ENCODE results near the gene ABI2. TPM values are rescaled to one million over a fixed set of nuclear protein-coding genes. Genes with fewer than 3 reads are reported as not detected.
"Not testable (repeated sequence)": the region's sequence is repeated elsewhere in the genome, so short reads cannot be mapped to it uniquely, and the experiment has no call there.

The ABI2 gene
- total and polyA plus RNA-seq, 9 donors: 25.0 to 91.6 (median 66.2) TPM

DNA sequence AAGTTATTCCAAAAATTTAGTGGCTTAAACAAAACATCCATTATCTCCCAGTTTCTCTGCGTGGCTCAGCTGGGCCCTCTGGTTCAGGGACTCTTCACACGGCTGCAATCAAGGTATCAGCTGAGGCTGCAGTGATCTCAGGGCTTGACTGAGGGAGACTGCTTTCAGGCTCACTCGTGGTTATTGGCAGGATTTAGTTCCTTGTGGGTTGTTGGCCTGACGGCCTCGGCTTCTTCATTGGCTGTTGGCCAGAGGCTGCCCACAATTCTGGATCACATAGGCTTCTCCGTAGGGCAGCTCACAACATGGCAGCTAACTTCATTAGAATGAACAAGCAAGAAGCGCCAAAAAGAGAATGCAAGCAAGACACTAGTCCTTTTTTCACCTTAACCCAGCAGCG, 90.1 kb downstream of the ABI2 start:
- Histone ChIP-seq H3K4me1 (ENCODE audit: insufficient read depth) (no peaks in the 10 kb centered on the region), H3K36me3 (no peaks in the 10 kb centered on the region), H3K27ac (no peak overlapping the region), H3K9me3 (no peaks in the 10 kb centered on the region), H3K27me3 (no peaks in the 10 kb centered on the region), H3K4me3 (no peak overlapping the region)
- DNase-seq: no peak
- WGBS, 3 donors: 33 to 53% (median 33%) methylated on average over 8 of the region's 8 CpGs
- TF ChIP-seq POLR2A (IDR thresholded peaks at IDR 0.05): no peak
- intact Hi-C loops (cut with DNase I): no loop called here

DNA sequence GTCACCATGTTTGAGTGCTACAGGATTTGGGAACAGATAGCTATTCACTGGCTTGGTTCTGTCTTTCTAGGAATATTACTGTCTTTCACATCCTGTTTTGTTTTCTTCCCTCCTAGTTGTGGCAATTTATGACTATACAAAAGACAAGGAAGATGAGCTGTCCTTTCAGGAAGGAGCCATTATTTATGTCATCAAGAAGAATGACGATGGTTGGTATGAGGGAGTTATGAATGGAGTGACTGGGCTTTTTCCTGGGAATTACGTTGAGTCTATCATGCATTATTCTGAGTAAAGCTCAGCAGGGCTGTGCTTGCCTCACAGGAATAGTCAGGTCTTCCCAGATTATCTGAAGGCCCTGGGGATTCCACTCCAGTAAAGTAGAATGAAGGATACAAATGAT, 98.9 kb downstream of the ABI2 start:
- no peak for DNase-seq
- TF ChIP-seq EP300 (IDR thresholded peaks at IDR 0.05): no peak
- no peak for TF ChIP-seq POLR2A (IDR thresholded peaks at IDR 0.05)
- TF ChIP-seq, protein P1, sequence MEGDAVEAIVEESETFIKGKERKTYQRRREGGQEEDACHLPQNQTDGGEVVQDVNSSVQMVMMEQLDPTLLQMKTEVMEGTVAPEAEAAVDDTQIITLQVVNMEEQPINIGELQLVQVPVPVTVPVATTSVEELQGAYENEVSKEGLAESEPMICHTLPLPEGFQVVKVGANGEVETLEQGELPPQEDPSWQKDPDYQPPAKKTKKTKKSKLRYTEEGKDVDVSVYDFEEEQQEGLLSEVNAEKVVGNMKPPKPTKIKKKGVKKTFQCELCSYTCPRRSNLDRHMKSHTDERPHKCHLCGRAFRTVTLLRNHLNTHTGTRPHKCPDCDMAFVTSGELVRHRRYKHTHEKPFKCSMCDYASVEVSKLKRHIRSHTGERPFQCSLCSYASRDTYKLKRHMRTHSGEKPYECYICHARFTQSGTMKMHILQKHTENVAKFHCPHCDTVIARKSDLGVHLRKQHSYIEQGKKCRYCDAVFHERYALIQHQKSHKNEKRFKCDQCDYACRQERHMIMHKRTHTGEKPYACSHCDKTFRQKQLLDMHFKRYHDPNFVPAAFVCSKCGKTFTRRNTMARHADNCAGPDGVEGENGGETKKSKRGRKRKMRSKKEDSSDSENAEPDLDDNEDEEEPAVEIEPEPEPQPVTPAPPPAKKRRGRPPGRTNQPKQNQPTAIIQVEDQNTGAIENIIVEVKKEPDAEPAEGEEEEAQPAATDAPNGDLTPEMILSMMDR (IDR thresholded peaks at IDR 0.05): no peak
- intact Hi-C loops (cut with DNase I): no loop called here
- Histone ChIP-seq H3K4me1 (ENCODE audit: insufficient read depth) (no peaks in the 10 kb centered on the region), H3K27ac (no peak overlapping the region), H3K36me3 (no peaks in the 10 kb centered on the region), H3K9me3 (no peaks in the 10 kb centered on the region), H3K4me3 (no peak overlapping the region), H3K27me3 (no peaks in the 10 kb centered on the region)
- 65 to 84% (median 81%) methylated on average over 2 of the region's 2 CpGs for WGBS, 3 donors

DNA sequence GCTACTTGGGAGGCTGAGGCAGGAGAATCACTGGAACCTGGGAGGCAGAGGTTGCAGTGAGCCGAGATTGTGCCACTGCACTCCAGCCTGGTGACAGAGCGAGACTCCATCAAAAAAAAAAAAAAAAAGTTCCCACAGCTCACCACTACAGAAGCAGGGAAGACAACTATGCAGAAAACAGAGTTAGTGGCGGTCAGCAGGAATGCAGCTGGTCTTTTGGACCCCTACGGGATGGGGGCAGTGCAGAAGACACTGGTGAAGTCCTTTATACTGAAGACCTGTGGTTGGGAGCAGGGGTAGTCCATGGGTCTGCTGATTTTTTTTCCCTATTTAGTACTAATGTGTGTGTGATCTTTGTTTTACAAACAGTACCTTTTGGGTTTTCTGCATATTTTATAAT, 101.4 kb downstream of the ABI2 start:
- H3K27me3 ChIP-seq; H3K27ac ChIP-seq; H3K9me3 ChIP-seq; intact Hi-C loops (cut with DNase I); H3K4me1 ChIP-seq (ENCODE audit: insufficient read depth); DNase-seq; H3K4me3 ChIP-seq; H3K36me3 ChIP-seq: not testable (repeated sequence)
- 96 to 98% (median 97%) methylated on average over 4 of the region's 4 CpGs for WGBS, 3 donors

DNA sequence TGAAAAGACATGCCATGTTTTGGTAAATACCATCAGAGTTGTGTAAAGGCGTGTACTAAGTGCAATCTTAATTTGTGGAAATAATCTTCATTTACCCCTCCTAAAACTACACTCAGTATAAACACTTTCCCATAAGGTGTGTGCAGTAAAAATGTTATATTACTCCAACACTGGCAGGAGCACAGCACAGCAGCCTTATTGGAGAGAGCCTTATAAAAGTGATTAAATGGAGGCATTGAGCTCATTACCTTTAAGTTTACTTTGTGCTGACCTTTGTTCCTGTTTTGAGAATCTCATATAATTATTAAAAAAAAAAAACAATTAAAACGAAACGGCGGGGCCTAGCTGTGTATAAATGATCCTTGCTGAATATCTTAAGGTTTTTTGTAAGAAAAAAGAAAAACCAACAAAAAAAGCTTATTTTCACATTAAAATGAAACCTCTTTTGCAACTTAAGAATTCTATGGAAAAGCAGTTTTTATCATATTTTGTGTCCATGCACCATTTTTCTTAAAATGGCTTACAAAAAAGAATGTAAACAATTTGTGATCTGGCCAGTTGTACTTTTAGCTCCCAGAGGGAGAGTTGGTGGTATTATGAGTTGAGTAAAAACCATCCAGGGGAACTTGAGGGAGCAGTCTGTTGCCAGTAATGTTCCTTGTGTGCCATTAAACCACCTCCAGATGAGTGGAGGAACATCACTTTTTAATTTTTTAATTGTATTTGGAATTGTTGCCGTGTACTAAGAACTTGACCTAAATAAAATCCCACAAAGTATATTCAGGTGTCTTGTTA, 103.4 kb downstream of the ABI2 start:
- TF ChIP-seq POLR2A (IDR thresholded peaks at IDR 0.05): no peak
- TF ChIP-seq, protein P1 (IDR thresholded peaks at IDR 0.05): no peak
- no peak for TF ChIP-seq EP300 (IDR thresholded peaks at IDR 0.05)
- H3K36me3 ChIP-seq: no peaks in the 10 kb centered on the region
- H3K4me3 ChIP-seq: no peak overlapping the region
- H3K27ac ChIP-seq: no peak overlapping the region
- no peaks in the 10 kb centered on the region for H3K4me1 ChIP-seq (ENCODE audit: insufficient read depth)
- WGBS, 3 donors: 52 to 75% (median 59%) methylated on average over 5 of the region's 5 CpGs
- DNase-seq: no peak
- intact Hi-C loops (cut with DNase I): no loop called here
- H3K27me3 ChIP-seq: no peaks in the 10 kb centered on the region
- no peaks in the 10 kb centered on the region for H3K9me3 ChIP-seq

DNA sequence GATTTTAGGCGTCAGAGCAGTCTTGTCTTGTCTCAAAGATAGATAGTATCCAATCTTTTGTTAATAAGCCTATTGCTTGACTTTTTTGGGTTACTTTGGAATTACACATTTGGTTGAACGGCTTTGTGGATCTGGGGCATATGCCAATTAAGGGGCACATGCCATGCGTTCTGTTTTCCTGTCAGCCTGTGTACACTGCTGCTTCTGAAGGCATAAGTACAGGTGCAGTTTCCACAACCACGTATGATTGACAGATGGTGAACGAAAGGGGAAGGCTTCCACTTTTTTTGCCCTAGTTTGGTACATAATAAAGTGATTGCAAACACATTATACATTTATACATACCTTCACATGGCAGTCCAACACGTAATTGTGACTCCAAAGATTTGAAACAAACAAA, 104.6 kb downstream of the ABI2 start:
- intact Hi-C loops (cut with DNase I): no loop called here

More for the DNA sequence above, 104.6 kb downstream of the ABI2 start:
- Histone ChIP-seq H3K36me3 (no peaks in the 10 kb centered on the region), H3K27ac (no peak overlapping the region), H3K4me3 (no peak overlapping the region), H3K27me3 (no peaks in the 10 kb centered on the region), H3K9me3 (no peaks in the 10 kb centered on the region), H3K4me1 (ENCODE audit: insufficient read depth) (no peaks in the 10 kb centered on the region)
- WGBS, 3 donors: 91% methylated on average over 6 of the region's 6 CpGs
- no peak for DNase-seq
- TF ChIP-seq, protein P1 (IDR thresholded peaks at IDR 0.05): no peak
- TF ChIP-seq POLR2A (IDR thresholded peaks at IDR 0.05) (no peak), EP300 (IDR thresholded peaks at IDR 0.05) (no peak)

All from ovary (tissue), 9 donors.